ENCODE data around the gene DPF3.

DPF3 gene

DNA sequence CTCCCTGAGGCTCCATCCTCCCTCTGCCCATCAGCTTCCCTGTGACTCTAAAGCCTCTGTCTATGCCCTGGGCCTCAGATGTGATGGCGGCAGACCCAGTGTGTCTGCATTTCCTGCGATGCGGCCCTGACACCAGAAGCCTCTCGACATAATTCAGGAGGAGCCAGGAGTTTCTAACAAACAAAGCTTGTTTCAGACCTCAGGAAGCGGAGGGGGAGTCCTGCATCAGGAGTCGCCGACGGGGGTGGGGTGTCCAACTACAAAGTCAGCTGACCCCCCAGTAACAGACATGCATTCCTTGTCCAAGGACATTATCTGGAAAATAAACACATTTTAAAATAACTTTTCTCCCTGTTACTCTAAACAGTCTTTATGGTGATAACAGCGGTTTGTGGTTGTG is 167.5 kb downstream of the DPF3 start:
- TF ChIP-seq POLR2A (IDR thresholded peaks at IDR 0.05; ENCODE audit: low read depth, low read length) (no peak), PAX5 (IDR thresholded peaks at IDR 0.05; ENCODE audit: insufficient read depth, low read length, severe bottlenecking) (no peak), POU2F2 (IDR thresholded peaks at IDR 0.05; ENCODE audit: low read depth, low read length) (no peak), SPI1 (IDR thresholded peaks at IDR 0.05; ENCODE audit: low read depth, low read length) (no peak), TAF1 (IDR thresholded peaks at IDR 0.05; ENCODE audit: low read depth, low read length) (no peak), POLR2AphosphoS5 (IDR thresholded peaks at IDR 0.05; ENCODE audit: low read depth, low read length) (no peak)
- FAIRE-seq (no peak), DNase-seq (ENCODE audit: insufficient read length, low spot score) (no peak)

- TF ChIP-seq SPI1 (IDR thresholded peaks at IDR 0.05; ENCODE audit: low read depth, low read length) (no peak), TAF1 (IDR thresholded peaks at IDR 0.05; ENCODE audit: low read depth, low read length) (no peak), POLR2AphosphoS5 (IDR thresholded peaks at IDR 0.05; ENCODE audit: low read depth, low read length) (no peak), POLR2A (IDR thresholded peaks at IDR 0.05; ENCODE audit: low read depth, low read length) (no peak), POU2F2 (IDR thresholded peaks at IDR 0.05; ENCODE audit: low read depth, low read length) (no peak), PAX5 (IDR thresholded peaks at IDR 0.05; ENCODE audit: insufficient read depth, low read length, severe bottlenecking) (no peak)
- DNase-seq (ENCODE audit: insufficient read length, low spot score) (no peak), FAIRE-seq (no peak)
Observed at GRCh38 chr14:72723858-72724530, 169.9 kb downstream of the DPF3 start.

DNA sequence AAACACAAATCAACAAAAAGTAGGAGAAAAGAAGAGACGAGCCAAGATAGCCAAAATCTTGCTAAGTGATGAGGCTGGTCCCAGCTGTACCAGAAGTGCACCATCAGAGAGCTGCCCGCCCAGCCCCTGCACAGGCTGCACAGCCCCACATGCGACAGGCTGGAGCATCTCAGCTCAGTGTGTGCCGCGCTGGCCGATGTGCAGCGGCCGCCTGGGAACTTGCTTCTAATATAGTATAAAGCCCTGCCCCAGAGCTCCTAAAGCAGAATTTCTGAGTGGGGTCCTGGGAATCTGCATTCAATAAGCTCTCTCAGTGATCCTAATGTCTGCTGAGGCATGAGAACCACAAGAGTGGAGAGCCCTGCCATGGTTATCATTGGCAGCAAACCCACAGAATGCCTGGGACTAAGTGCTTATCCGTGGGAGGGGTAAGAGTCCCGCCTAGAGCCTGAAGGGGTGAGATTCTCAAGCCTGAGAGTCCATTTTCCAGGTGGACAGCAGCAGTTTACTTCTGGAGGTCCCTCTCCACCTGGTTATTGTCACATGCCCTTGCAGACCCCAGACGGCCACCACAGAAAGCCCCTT is 171.6 kb downstream of the DPF3 start:
- DNase-seq (ENCODE audit: insufficient read length, low spot score) (no peak), FAIRE-seq (no peak)
- TF ChIP-seq SPI1 (IDR thresholded peaks at IDR 0.05; ENCODE audit: low read depth, low read length), result no peak
- TF ChIP-seq PAX5 (IDR thresholded peaks at IDR 0.05; ENCODE audit: insufficient read depth, low read length, severe bottlenecking), result no peak
- TF ChIP-seq POU2F2 (IDR thresholded peaks at IDR 0.05; ENCODE audit: low read depth, low read length), result no peak
- no peak for TF ChIP-seq POLR2AphosphoS5 (IDR thresholded peaks at IDR 0.05; ENCODE audit: low read depth, low read length)
- TF ChIP-seq POLR2A (IDR thresholded peaks at IDR 0.05; ENCODE audit: low read depth, low read length), result no peak
- TF ChIP-seq TAF1 (IDR thresholded peaks at IDR 0.05; ENCODE audit: low read depth, low read length), result no peak

GRCh38 chr14:72721083-72721482 is 172.8 kb downstream of the DPF3 start:
- no peak for TF ChIP-seq POLR2AphosphoS5 (IDR thresholded peaks at IDR 0.05; ENCODE audit: low read depth, low read length)
- TF ChIP-seq POLR2A (IDR thresholded peaks at IDR 0.05; ENCODE audit: low read depth, low read length), result no peak
- TF ChIP-seq TAF1 (IDR thresholded peaks at IDR 0.05; ENCODE audit: low read depth, low read length), result no peak
- no peak for TF ChIP-seq SPI1 (IDR thresholded peaks at IDR 0.05; ENCODE audit: low read depth, low read length)
- no peak for TF ChIP-seq PAX5 (IDR thresholded peaks at IDR 0.05; ENCODE audit: insufficient read depth, low read length, severe bottlenecking)
- no peak for TF ChIP-seq POU2F2 (IDR thresholded peaks at IDR 0.05; ENCODE audit: low read depth, low read length)
- DNase-seq (ENCODE audit: insufficient read length, low spot score), result no peak
- FAIRE-seq, result no peak

- peak; percentile 69 for FAIRE-seq
Observed at GRCh38 chr14:72717220-72717619, 176.7 kb downstream of the DPF3 start.

GRCh38 chr14:72716476-72716875 is 177.4 kb downstream of the DPF3 start:
- no peak for TF ChIP-seq TAF1 (IDR thresholded peaks at IDR 0.05; ENCODE audit: low read depth, low read length)
- no peak for TF ChIP-seq POLR2AphosphoS5 (IDR thresholded peaks at IDR 0.05; ENCODE audit: low read depth, low read length)
- TF ChIP-seq POU2F2 (IDR thresholded peaks at IDR 0.05; ENCODE audit: low read depth, low read length), result no peak
- TF ChIP-seq POLR2A (IDR thresholded peaks at IDR 0.05; ENCODE audit: low read depth, low read length), result no peak
- TF ChIP-seq SPI1 (IDR thresholded peaks at IDR 0.05; ENCODE audit: low read depth, low read length), result no peak
- no peak for TF ChIP-seq PAX5 (IDR thresholded peaks at IDR 0.05; ENCODE audit: insufficient read depth, low read length, severe bottlenecking)
- FAIRE-seq, result no peak
- DNase-seq (ENCODE audit: insufficient read length, low spot score), result no peak

More at GRCh38 chr14:72717220-72717619, 176.7 kb downstream of the DPF3 start:
- TF ChIP-seq SPI1 (IDR thresholded peaks at IDR 0.05; ENCODE audit: low read depth, low read length) (no peak), POU2F2 (IDR thresholded peaks at IDR 0.05; ENCODE audit: low read depth, low read length) (no peak), TAF1 (IDR thresholded peaks at IDR 0.05; ENCODE audit: low read depth, low read length) (no peak), POLR2AphosphoS5 (IDR thresholded peaks at IDR 0.05; ENCODE audit: low read depth, low read length) (no peak), PAX5 (IDR thresholded peaks at IDR 0.05; ENCODE audit: insufficient read depth, low read length, severe bottlenecking) (no peak), POLR2A (IDR thresholded peaks at IDR 0.05; ENCODE audit: low read depth, low read length) (no peak)
- DNase-seq (ENCODE audit: insufficient read length, low spot score), result no peak

DNA sequence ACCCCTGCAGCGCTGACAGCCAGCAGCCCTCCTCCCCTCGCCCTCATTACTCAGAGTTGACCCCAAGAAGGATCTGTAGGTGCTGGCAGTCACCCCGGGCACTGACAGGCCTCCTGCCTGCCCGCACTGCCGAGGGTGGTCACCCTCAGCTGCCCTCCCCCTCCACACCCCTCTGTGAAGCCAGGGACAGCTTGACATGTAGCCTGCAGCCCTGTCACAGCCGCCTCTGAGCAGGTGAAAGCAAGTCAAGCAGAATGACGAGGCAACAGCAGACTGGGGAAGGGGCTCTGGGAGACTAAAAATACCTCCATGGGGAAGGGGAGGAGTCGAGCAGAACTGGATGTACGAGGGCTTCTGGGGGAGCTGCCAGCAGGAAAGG is 178.1 kb downstream of the DPF3 start:
- DNase-seq (ENCODE audit: insufficient read length, low spot score) (no peak), FAIRE-seq (no peak)
- TF ChIP-seq TAF1 (IDR thresholded peaks at IDR 0.05; ENCODE audit: low read depth, low read length) (no peak), PAX5 (IDR thresholded peaks at IDR 0.05; ENCODE audit: insufficient read depth, low read length, severe bottlenecking) (no peak), SPI1 (IDR thresholded peaks at IDR 0.05; ENCODE audit: low read depth, low read length) (no peak), POLR2A (IDR thresholded peaks at IDR 0.05; ENCODE audit: low read depth, low read length) (no peak), POLR2AphosphoS5 (IDR thresholded peaks at IDR 0.05; ENCODE audit: low read depth, low read length) (no peak), POU2F2 (IDR thresholded peaks at IDR 0.05; ENCODE audit: low read depth, low read length) (no peak)

GRCh38 chr14:72715215-72715849 is 178.6 kb downstream of the DPF3 start:
- no peak for DNase-seq (ENCODE audit: insufficient read length, low spot score)
- FAIRE-seq, result peak; percentile 69
- TF ChIP-seq POU2F2 (IDR thresholded peaks at IDR 0.05; ENCODE audit: low read depth, low read length), result no peak
- TF ChIP-seq POLR2AphosphoS5 (IDR thresholded peaks at IDR 0.05; ENCODE audit: low read depth, low read length), result no peak
- TF ChIP-seq PAX5 (IDR thresholded peaks at IDR 0.05; ENCODE audit: insufficient read depth, low read length, severe bottlenecking), result no peak
- no peak for TF ChIP-seq POLR2A (IDR thresholded peaks at IDR 0.05; ENCODE audit: low read depth, low read length)
- TF ChIP-seq SPI1 (IDR thresholded peaks at IDR 0.05; ENCODE audit: low read depth, low read length), result no peak
- TF ChIP-seq TAF1 (IDR thresholded peaks at IDR 0.05; ENCODE audit: low read depth, low read length), result no peak

DNA sequence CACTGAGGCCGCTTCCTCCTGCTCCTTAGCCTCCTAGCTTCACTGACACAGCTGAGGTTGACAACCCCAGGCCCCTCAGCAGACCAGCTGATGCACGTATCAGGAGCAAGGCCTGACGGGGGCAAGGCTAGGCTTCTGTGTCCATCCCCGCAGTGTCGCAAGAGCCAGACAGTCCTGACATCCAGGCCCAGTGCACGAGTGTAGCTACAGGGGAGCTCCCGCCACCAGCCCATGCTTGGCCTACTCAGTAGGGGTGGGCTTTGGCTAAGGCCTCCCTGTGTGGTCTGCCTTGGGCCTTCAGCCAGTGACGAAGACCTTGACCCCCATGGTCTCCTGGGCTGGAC is 179.1 kb downstream of the DPF3 start:
- no peak for DNase-seq (ENCODE audit: insufficient read length, low spot score)
- no peak for FAIRE-seq
- no peak for TF ChIP-seq SPI1 (IDR thresholded peaks at IDR 0.05; ENCODE audit: low read depth, low read length)
- TF ChIP-seq POU2F2 (IDR thresholded peaks at IDR 0.05; ENCODE audit: low read depth, low read length), result no peak
- TF ChIP-seq PAX5 (IDR thresholded peaks at IDR 0.05; ENCODE audit: insufficient read depth, low read length, severe bottlenecking), result no peak
- TF ChIP-seq POLR2AphosphoS5 (IDR thresholded peaks at IDR 0.05; ENCODE audit: low read depth, low read length), result no peak
